Fibroblast of gingiva (primary cell): ENCODE results near the gene GABRG3.

Experiments used
- DNase-seq: peaks from one replicate; pipeline ENCODE4 v3.0.0-alpha.2; 2011; ENCODE audit warnings: low read depth

Gene GABRG3

GRCh38 chr15:27111323-27111722 is 140.3 kb downstream of the GABRG3 start:
- no peak for DNase-seq

- DNase-seq = no peak
These were observed 143.5 kb downstream of the GABRG3 start for GRCh38 chr15:27114473-27114872.

- no peak for DNase-seq
These were observed 148.8 kb downstream of the GABRG3 start for GRCh38 chr15:27119695-27120266.

- DNase-seq = no peak
These were observed 150.7 kb downstream of the GABRG3 start for GRCh38 chr15:27121672-27122071.

- no peak for DNase-seq
These were observed 152.3 kb downstream of the GABRG3 start for GRCh38 chr15:27123291-27123690.

GRCh38 chr15:27123808-27124207 is 152.8 kb downstream of the GABRG3 start:
- no peak for DNase-seq

GRCh38 chr15:27124287-27124871 is 153.4 kb downstream of the GABRG3 start:
- no peak for DNase-seq

GRCh38 chr15:27125185-27125584 is 154.2 kb downstream of the GABRG3 start:
- no peak for DNase-seq

GRCh38 chr15:27126449-27126848 is 155.5 kb downstream of the GABRG3 start:
- no peak for DNase-seq

- DNase-seq = no peak
These were observed 157.0 kb downstream of the GABRG3 start for GRCh38 chr15:27127815-27128570.

- DNase-seq = no peak
These were observed 162.3 kb downstream of the GABRG3 start for GRCh38 chr15:27133249-27133648.

GRCh38 chr15:27134481-27134880 is 163.5 kb downstream of the GABRG3 start:
- no peak for DNase-seq

GRCh38 chr15:27135151-27135550 is 164.2 kb downstream of the GABRG3 start:
- DNase-seq = no peak

GRCh38 chr15:27137127-27137526 is 166.1 kb downstream of the GABRG3 start:
- no peak for DNase-seq

- no peak for DNase-seq
These were observed 194.6 kb downstream of the GABRG3 start for GRCh38 chr15:27165590-27165989.

GRCh38 chr15:27166917-27167316 is 195.9 kb downstream of the GABRG3 start:
- no peak for DNase-seq

- DNase-seq = no peak
These were observed 196.8 kb downstream of the GABRG3 start for GRCh38 chr15:27167738-27168137.

GRCh38 chr15:27170851-27171250 is 199.9 kb downstream of the GABRG3 start:
- no peak for DNase-seq

- DNase-seq = no peak
These were observed 201.8 kb downstream of the GABRG3 start for GRCh38 chr15:27172821-27173220.

- DNase-seq = no peak
These were observed 204.6 kb downstream of the GABRG3 start for GRCh38 chr15:27175472-27176153.

- DNase-seq = no peak
These were observed 205.9 kb downstream of the GABRG3 start for GRCh38 chr15:27176785-27177406.

GRCh38 chr15:27179789-27180188 is 208.8 kb downstream of the GABRG3 start:
- no peak for DNase-seq
